ENCODE data around the gene MAGI1. TPM values are rescaled to one million over a fixed set of nuclear protein-coding genes. Genes with fewer than 3 reads are reported as not detected.
"Not testable (repeated sequence)": the region's sequence is repeated elsewhere in the genome, so short reads cannot be mapped to it uniquely, and the experiment has no call there.

The MAGI1 gene
- total RNA-seq, 2 experiments from 2014 or later = 0.18 to 0.25 TPM

DNA sequence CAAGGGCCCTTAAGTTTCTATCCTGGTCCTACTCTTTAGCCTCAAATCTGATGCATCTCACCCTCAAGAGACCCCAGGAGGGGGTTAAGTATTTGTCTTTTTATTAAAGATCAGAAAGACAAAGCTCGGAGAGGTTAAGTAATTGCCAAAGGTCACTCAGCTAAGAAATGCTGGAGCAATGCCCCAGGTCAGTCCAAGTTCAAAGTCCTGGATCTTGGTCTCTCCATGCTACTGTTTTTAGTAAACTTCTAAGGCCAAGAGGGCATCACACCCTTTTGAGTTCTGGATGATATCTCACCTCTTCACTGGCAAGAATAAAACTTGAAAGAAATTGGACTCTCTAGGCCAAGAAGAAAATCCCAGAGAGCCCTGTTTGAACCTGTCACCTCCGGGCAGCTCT lies 488.6 kb downstream of the MAGI1 start:
- no peak overlapping the region for H3K4me3 Mint-ChIP-seq

DNA sequence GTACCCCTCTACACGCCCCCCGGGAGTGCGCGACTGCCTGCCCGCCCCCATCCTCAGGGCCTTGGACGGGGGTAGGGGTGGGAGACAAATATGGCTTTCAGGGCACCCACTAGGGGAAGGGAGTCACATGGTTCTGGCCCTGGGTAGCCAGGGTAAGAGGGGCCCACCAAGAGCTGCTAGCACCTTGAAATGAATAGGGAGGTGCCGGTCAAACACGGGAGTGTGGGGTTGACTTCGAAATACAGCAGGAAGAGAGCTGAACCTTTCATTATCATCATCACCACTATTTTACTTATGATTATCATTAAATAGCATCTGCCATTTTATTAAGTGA lies 489.1 kb downstream of the MAGI1 start:
- no peak overlapping the region for H3K4me3 Mint-ChIP-seq
- no peaks in the 10 kb centered on the region for H3K36me3 Mint-ChIP-seq (ENCODE audit: low read depth)
- no peak for DNase-seq
- no peak overlapping the region for H3K27ac Mint-ChIP-seq
- peaks cover 3% of the 10 kb centered on the region for H3K9me3 Mint-ChIP-seq
- POLR2A ChIA-PET = no interaction called here
- CTCF ChIA-PET = no interaction called here
- H3K4me1 Mint-ChIP-seq = no peaks in the 10 kb centered on the region
- H3K27me3 Mint-ChIP-seq = peaks cover 2% of the 10 kb centered on the region

More for the DNA sequence above, 488.6 kb downstream of the MAGI1 start:
- H3K27ac Mint-ChIP-seq = no peak overlapping the region
- H3K9me3 Mint-ChIP-seq = no peaks in the 10 kb centered on the region
- no peaks in the 10 kb centered on the region for H3K4me1 Mint-ChIP-seq
- POLR2A ChIA-PET = no interaction called here
- CTCF ChIA-PET = no interaction called here
- DNase-seq = no peak
- peaks cover 2% of the 10 kb centered on the region for H3K27me3 Mint-ChIP-seq
- no peaks in the 10 kb centered on the region for H3K36me3 Mint-ChIP-seq (ENCODE audit: low read depth)

DNA sequence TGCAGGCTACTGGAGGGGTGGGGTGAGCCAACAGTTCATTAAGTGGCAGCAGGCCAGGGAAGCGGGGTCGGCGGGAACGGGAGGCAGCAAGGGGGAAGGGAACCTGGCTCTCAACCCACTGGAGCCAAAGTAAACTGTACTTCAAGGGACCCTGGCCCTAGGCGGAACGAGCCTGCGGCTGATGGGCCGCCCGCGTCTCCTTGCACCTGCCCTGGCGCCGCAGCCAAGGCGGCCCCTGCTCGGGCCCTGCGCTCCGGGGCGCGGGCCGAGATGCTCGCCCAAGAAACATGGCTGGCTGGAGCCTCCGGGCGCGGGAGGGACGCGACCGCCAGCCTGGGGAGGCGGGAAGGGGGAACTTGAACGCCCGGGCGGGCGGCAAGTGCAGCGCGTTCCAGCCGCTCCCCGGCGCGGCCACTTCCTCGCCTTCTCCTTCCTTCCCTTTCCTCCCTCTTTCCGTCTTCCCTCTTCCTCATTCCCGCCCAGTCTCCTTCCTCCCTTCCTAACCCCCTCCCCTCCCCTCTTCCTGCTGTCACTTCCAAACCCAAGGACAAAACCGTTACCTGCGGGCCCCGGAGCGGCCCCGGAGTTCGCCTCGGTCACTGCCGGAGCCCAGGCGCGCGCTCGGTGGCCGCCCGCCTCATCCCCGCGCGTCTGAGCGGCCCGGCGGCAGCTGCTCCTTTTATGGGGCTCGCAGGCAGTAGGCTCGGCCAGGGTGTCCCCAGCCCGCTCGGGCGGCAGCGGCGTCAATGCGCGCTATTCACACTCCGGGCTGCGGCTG lies 489.7 kb downstream of the MAGI1 start:
- Mint-ChIP-seq H3K27me3 (peaks cover 2% of the 10 kb centered on the region), H3K4me1 (no peaks in the 10 kb centered on the region), H3K36me3 (ENCODE audit: low read depth) (no peaks in the 10 kb centered on the region), H3K9me3 (peaks cover 3% of the 10 kb centered on the region), H3K4me3 (no peak overlapping the region), H3K27ac (no peak overlapping the region)
- ChIA-PET CTCF (no interaction called here), POLR2A (no interaction called here)
- DNase-seq = no peak

DNA sequence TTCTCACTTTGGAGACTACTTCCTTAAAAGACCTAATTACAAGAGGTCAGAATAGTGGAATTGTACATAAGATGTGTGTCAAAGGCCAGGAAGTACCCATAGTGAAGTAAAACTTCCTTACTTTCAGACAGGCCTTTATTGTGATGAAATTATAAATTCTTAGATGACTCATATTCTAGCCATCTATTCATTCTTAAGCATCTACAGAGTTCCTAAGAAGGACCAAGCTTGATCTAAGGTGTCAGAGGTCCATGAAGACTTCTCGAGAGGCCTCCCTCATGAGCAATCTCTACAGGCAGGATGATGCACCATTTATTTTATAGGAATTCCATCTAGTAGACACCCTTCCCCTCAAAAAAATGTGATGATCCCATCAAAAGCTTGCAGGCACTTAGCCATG lies 493.3 kb downstream of the MAGI1 start:
- peaks cover 2% of the 10 kb centered on the region for H3K27me3 Mint-ChIP-seq
- no peaks in the 10 kb centered on the region for H3K36me3 Mint-ChIP-seq (ENCODE audit: low read depth)
- peaks cover 3% of the 10 kb centered on the region for H3K9me3 Mint-ChIP-seq
- no peak overlapping the region for H3K27ac Mint-ChIP-seq
- no peak for DNase-seq
- POLR2A ChIA-PET = no interaction called here
- H3K4me3 Mint-ChIP-seq = no peak overlapping the region
- CTCF ChIA-PET = no interaction called here
- H3K4me1 Mint-ChIP-seq = no peaks in the 10 kb centered on the region

DNA sequence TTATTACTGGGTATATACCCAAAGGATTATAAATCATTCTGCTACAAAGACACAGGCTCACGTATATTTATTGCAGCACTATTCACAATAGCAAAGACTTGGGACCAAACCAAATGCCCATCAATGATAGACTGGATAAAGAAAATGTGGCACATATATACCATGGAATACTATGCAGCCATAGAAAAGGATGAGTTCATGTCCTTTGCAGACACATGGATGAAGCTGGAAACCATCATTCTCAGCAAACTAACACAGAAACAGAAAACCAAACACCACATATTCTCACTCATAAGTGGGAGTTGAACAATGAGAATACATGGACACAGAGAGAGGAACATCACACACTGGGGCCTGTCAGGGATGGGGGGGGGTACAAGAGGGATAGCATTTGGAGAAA lies 495.3 kb downstream of the MAGI1 start:
- H3K27ac Mint-ChIP-seq; CTCF ChIA-PET; H3K36me3 Mint-ChIP-seq (ENCODE audit: low read depth); H3K9me3 Mint-ChIP-seq; H3K27me3 Mint-ChIP-seq; POLR2A ChIA-PET; H3K4me3 Mint-ChIP-seq; DNase-seq; H3K4me1 Mint-ChIP-seq: not testable (repeated sequence)

DNA sequence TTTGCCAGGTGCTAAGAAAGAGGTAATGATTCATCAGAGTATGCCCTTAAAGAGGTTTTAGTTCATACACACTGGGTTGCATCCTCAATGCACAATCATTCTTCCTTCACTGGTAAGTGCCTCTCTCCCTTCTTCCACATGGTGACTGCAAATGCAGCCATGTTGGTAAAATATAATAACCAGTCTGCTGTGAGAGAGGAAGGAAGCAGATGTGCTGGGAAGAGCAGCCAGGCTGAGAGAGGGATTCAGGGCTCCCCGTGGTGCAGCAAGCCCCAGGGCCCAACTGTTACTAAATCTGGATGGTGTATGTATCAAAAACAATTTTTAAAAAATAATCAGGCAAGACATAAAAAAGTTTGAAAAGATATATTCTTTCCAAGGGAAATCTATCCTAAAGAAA lies 498.1 kb downstream of the MAGI1 start:
- Mint-ChIP-seq H3K27ac (no peak overlapping the region), H3K36me3 (ENCODE audit: low read depth) (no peaks in the 10 kb centered on the region), H3K27me3 (no peaks in the 10 kb centered on the region), H3K4me3 (no peak overlapping the region), H3K9me3 (peaks cover 7% of the 10 kb centered on the region), H3K4me1 (no peaks in the 10 kb centered on the region)
- POLR2A ChIA-PET = no interaction called here
- DNase-seq = no peak
- CTCF ChIA-PET = no interaction called here

DNA sequence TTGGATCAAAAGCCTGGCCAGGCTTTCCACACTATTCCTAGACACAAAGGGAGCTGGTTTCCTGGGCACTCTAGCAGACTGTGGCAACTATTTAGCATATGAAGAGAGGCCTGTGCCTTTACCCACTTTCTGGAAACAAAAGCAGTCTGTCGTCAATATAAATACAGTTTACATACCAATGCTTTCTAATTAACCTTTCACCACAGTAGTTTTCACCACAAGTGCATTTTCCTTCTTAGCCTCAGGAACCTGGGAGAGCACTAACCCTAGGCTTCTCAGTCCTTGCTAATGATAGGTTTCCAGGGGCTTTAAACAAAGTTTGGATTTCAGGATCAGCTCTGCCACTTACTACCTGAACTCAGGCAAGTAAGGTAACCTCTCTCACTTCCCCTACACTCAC lies 499.1 kb downstream of the MAGI1 start:
- H3K9me3 Mint-ChIP-seq = peaks cover 4% of the 10 kb centered on the region
- H3K4me1 Mint-ChIP-seq = no peaks in the 10 kb centered on the region
- ChIA-PET CTCF (no interaction called here), POLR2A (no interaction called here)
- no peak overlapping the region for H3K27ac Mint-ChIP-seq
- no peak overlapping the region for H3K4me3 Mint-ChIP-seq
- no peak for DNase-seq
- no peaks in the 10 kb centered on the region for H3K27me3 Mint-ChIP-seq
- H3K36me3 Mint-ChIP-seq (ENCODE audit: low read depth) = no peaks in the 10 kb centered on the region

DNA sequence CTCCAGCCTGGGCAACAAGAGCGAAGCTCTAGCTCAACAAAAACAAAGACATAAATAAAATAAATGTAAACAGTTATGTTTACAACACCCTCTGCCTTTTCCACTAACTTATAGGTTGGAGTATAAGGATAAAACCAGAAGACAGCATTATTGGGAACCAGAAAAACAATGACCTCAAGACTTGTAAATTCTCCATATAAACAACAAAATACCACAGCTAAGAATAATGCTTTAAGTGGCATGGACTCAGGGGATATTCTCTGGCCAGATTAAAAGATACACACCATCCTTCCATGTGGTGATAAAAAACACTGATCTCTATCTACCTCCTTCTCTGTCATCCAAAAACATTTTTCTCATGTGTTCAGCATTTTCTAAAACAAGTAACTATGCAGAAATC lies 500.6 kb downstream of the MAGI1 start:
- no peak for DNase-seq
- Mint-ChIP-seq H3K4me1 (no peaks in the 10 kb centered on the region), H3K27me3 (no peaks in the 10 kb centered on the region), H3K4me3 (no peak overlapping the region), H3K9me3 (peaks cover 4% of the 10 kb centered on the region), H3K27ac (no peak overlapping the region), H3K36me3 (ENCODE audit: low read depth) (no peaks in the 10 kb centered on the region)
- ChIA-PET CTCF (no interaction called here), POLR2A (no interaction called here)

DNA sequence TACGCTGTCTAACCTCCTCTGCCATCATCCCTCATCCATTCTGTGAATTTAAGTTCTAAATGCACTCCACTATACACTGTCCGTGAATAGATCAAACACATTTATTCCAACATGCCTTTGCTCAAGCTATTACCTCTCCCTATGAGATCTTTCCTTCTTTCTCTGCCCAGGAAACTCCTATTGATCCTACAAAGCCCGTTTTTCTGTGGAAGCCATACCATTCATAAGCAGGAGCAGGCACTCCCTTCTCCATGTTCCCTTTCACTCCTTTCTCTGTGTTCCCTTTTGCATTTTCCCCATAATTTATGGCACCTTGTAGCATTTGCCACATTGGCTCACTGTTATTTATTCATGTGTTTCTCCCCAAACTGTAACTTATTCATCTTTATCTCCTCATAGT lies 501.6 kb downstream of the MAGI1 start:
- no peaks in the 10 kb centered on the region for H3K27me3 Mint-ChIP-seq
- peaks cover 4% of the 10 kb centered on the region for H3K9me3 Mint-ChIP-seq
- ChIA-PET POLR2A (no interaction called here), CTCF (no interaction called here)
- H3K36me3 Mint-ChIP-seq (ENCODE audit: low read depth) = no peaks in the 10 kb centered on the region
- H3K27ac Mint-ChIP-seq = no peak overlapping the region
- no peak for DNase-seq
- no peak overlapping the region for H3K4me3 Mint-ChIP-seq
- no peaks in the 10 kb centered on the region for H3K4me1 Mint-ChIP-seq

DNA sequence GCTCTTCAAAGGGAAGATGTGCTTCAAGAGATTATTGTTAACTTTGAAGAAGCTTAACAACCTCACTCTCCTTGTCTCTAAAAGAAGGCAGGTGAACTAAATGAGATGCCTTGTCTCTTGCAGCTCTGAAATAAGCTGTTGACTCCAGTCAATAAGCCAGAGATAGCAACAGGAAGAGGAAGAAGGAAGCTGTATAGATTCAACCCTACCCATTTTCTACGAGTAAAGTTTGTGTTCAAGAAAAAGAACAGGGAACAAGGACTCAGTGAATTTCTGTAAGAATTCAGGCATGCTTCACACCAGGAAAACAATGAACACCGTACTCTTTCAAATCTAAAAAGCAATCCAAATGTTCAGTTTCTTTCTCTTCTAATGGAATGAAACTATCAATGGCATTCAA lies 503.5 kb downstream of the MAGI1 start:
- peaks cover 4% of the 10 kb centered on the region for H3K9me3 Mint-ChIP-seq

DNA sequence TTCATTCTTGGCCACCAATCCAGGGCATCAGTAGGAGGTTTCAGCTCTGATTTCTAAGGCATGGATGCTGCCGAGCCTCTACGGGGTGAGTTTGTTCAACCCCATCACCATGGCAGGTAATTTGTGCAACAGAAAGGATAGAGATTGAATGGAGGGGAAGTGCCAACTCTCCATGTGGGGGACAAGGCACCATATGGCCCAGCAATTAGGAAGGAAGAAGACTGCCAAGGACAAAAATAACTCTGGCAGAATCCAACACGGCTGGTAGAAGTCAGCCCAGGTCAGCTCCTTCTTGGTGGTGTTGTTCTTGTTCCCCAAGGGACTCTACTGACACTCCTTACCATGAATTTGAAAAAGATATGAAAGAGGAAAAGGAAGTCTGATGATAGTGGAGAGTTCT lies 503.9 kb downstream of the MAGI1 start:
- POLR2A ChIA-PET = no interaction called here
- Mint-ChIP-seq H3K9me3 (peaks cover 4% of the 10 kb centered on the region), H3K36me3 (ENCODE audit: low read depth) (no peaks in the 10 kb centered on the region), H3K27ac (no peak overlapping the region), H3K27me3 (no peaks in the 10 kb centered on the region), H3K4me3 (no peak overlapping the region), H3K4me1 (no peaks in the 10 kb centered on the region)
- no peak for DNase-seq
- CTCF ChIA-PET = no interaction called here

More for the DNA sequence above, 503.5 kb downstream of the MAGI1 start:
- ChIA-PET CTCF (interaction anchor here (1.0 kb wide), 1 partner anchor 17 kb away, joined by 3 read pairs; no protein-coding TSS in a partner anchor), POLR2A (no interaction called here)
- H3K4me3 Mint-ChIP-seq = no peak overlapping the region
- H3K4me1 Mint-ChIP-seq = no peaks in the 10 kb centered on the region
- no peak overlapping the region for H3K27ac Mint-ChIP-seq
- DNase-seq = no peak
- no peaks in the 10 kb centered on the region for H3K36me3 Mint-ChIP-seq (ENCODE audit: low read depth)
- no peaks in the 10 kb centered on the region for H3K27me3 Mint-ChIP-seq

DNA sequence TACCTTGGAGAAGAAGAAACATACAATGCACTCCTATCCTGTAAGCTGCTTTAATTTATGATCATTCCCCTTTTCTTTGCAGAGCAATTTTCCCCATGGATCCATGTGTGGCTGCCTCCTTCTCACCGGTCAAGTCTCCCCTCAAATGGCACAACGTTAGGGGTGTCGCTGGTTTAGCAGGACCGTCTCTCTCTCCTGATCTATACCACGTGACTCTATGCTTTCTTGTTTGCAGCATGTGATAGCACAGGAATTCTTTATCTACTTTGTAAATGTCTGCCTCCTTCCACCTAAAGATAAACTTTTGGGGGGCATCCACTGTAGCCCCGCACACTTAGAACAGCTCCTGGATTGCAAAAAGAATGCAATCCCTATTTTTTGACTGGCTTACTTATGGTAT lies 506.0 kb downstream of the MAGI1 start:
- H3K9me3 Mint-ChIP-seq = peaks cover 7% of the 10 kb centered on the region
- H3K4me1 Mint-ChIP-seq = no peaks in the 10 kb centered on the region
- DNase-seq = no peak
- CTCF ChIA-PET = no interaction called here
- H3K27ac Mint-ChIP-seq = no peak overlapping the region
- H3K27me3 Mint-ChIP-seq = no peaks in the 10 kb centered on the region
- no peak overlapping the region for H3K4me3 Mint-ChIP-seq
- POLR2A ChIA-PET = no interaction called here
- no peaks in the 10 kb centered on the region for H3K36me3 Mint-ChIP-seq (ENCODE audit: low read depth)

DNA sequence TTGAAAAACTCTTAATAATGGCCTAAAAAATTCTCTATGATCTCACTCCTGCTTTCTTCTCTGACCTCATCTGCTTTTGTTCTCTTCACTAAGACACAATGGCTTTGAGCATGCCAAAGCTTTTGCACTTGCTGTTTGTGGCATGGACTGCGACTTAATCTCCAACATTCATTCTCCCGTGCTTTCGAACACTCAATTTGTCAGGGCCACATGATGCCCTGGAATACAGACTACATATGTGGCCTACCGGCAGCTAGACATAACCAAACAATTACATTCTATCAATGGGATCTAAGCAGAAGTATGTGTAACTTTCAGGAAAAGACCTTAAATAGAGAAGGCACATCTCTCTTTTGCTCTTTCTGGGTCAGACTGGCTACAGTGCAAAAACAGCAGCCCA lies 506.5 kb downstream of the MAGI1 start:
- DNase-seq = no peak
- H3K4me3 Mint-ChIP-seq = no peak overlapping the region
- no peaks in the 10 kb centered on the region for H3K4me1 Mint-ChIP-seq
- H3K9me3 Mint-ChIP-seq = peaks cover 7% of the 10 kb centered on the region
- H3K36me3 Mint-ChIP-seq (ENCODE audit: low read depth) = no peaks in the 10 kb centered on the region
- H3K27me3 Mint-ChIP-seq = no peaks in the 10 kb centered on the region
- no peak overlapping the region for H3K27ac Mint-ChIP-seq
- POLR2A ChIA-PET = no interaction called here
- CTCF ChIA-PET = no interaction called here

DNA sequence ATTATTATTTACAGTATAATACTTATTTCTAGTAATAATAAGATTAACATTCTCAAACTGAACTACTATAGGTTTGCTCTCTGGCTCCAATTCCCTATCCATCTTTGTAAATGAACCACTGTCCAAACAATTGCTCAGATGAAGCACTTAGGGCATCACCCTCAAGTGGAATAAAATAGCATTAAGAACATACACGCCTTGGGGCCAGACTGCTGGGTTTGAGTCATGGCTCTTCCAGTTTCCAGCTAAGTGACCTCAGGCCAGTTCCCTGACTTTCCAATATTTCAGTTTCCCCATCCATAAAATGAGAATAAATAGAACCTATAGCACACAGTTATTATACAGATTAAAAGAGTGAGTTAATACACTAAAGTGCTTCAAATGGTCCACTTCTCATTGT lies 507.2 kb downstream of the MAGI1 start:
- no peak for DNase-seq
- no peaks in the 10 kb centered on the region for H3K36me3 Mint-ChIP-seq (ENCODE audit: low read depth)

More for the DNA sequence above, 507.2 kb downstream of the MAGI1 start:
- Mint-ChIP-seq H3K4me3 (no peak overlapping the region), H3K27me3 (no peaks in the 10 kb centered on the region), H3K27ac (no peak overlapping the region), H3K9me3 (peaks cover 3% of the 10 kb centered on the region), H3K4me1 (no peaks in the 10 kb centered on the region)
- ChIA-PET POLR2A (no interaction called here), CTCF (no interaction called here)

Data from activated CD4-positive, alpha-beta memory T cell treated with anti-CD3 and anti-CD28 coated beads, Interleukin-2, amount 10 ng/mL, durations not matched to agents 7 days and 5 days (primary cell).